Neural cell (in vitro differentiated cells): ENCODE measurements around the gene SLC39A10. TPM values are rescaled to one million over a fixed set of nuclear protein-coding genes. Genes with fewer than 3 reads are reported as not detected.

Source experiments
- H2AFZ ChIP-seq: fragments of 200-600, 300-800 bp; sonication (generic), shearing (Covaris generic); 2 replicates; pipeline ENCODE4 v1.6.0; 2014; ENCODE audit warnings: low read depth, mild to moderate bottlenecking, antibody characterized with exemption, low read length, moderate library complexity
- H3F3A ChIP-seq: fragments of 200-600 bp; shearing (Covaris generic); 2 replicates; pipeline ENCODE4 v1.6.1; 2016; ENCODE audit warnings: mild to moderate bottlenecking, moderate library complexity, mixed read lengths, antibody characterized with exemption, low read length; ENCODE audit not compliant: insufficient read depth, poor library complexity, severe bottlenecking
- H3K27ac ChIP-seq: fragments of 200-600, 300-800 bp; sonication (generic), shearing (Covaris generic); 2 replicates; pipeline ENCODE4 v1.5.1; 2014; ENCODE audit warnings: mild to moderate bottlenecking, low read length, moderate library complexity
- H3K27me3 ChIP-seq: fragments of 300-800, 200-600 bp; sonication (generic), shearing (Covaris generic); 2 replicates; pipeline ENCODE4 v1.6.0; 2014; ENCODE audit warnings: mild to moderate bottlenecking, low read depth, low read length, moderate library complexity; ENCODE audit not compliant: insufficient read depth
- H3K36me3 ChIP-seq: fragments of 300-800, 200-600 bp; sonication (generic), shearing (Covaris generic); 2 replicates; pipeline ENCODE4 v1.5.1; 2014; ENCODE audit warnings: mild to moderate bottlenecking, antibody characterized with exemption, low read length, moderate library complexity; ENCODE audit not compliant: insufficient read depth
- H3K4me2 ChIP-seq: fragments of 300-800, 200-600 bp; sonication (generic), shearing (Covaris generic); 2 replicates; pipeline ENCODE4 v1.6.0; 2014; ENCODE audit warnings: mild to moderate bottlenecking, low read length
- H3K4me3 ChIP-seq: fragments of 300-800, 200-600 bp; sonication (generic), shearing (Covaris generic); 2 replicates; pipeline ENCODE4 v1.5.1; 2014; ENCODE audit warnings: mild to moderate bottlenecking, low read length, moderate library complexity
- H3K79me2 ChIP-seq: fragments of 200-600 bp; shearing (Covaris generic); replicated peaks from 2 replicates; pipeline ENCODE4 v1.6.0; 2014; ENCODE audit warnings: mild to moderate bottlenecking, low read length, moderate library complexity; ENCODE audit not compliant: insufficient read depth
- H3K9ac ChIP-seq: fragments of 300-800, 200-600 bp; sonication (generic), shearing (Covaris generic); 2 replicates; pipeline ENCODE4 v1.6.1; 2016; ENCODE audit warnings: mild to moderate bottlenecking, low read length, mixed read lengths
- H3K9me2 ChIP-seq: fragments of 200-600 bp; shearing (Covaris generic); 2 replicates; pipeline ENCODE4 v1.6.1; 2016; ENCODE audit warnings: mild to moderate bottlenecking, low read length, mixed read lengths; ENCODE audit not compliant: insufficient read depth
- H3K9me3 ChIP-seq: fragments of 200-600, 300-800 bp; sonication (generic), shearing (Covaris generic); 2 replicates; pipeline ENCODE4 v1.6.1; 2016; ENCODE audit warnings: mild to moderate bottlenecking, mixed run types, low read length, moderate library complexity, mixed read lengths
- H4K20me1 ChIP-seq: fragments of 200-600 bp; shearing (Covaris generic); 2 replicates; pipeline ENCODE4 v1.6.1; 2016; ENCODE audit warnings: mild to moderate bottlenecking, mixed run types; ENCODE audit not compliant: insufficient read depth
- EP300 ChIP-seq: fragments of 450-650 bp; conservative IDR thresholded peaks from 2 replicates; pipeline ENCODE4 v1.6.1; 2014; ENCODE audit warnings: antibody characterized with exemption, mild to moderate bottlenecking, moderate library complexity; ENCODE audit not compliant: poor library complexity, severe bottlenecking
- EZH2 ChIP-seq: fragments of 200-600, 300-800 bp; shearing (Covaris generic), sonication (generic); IDR thresholded peaks from 2 replicates; pipeline ENCODE4 v1.6.1; 2014; ENCODE audit warnings: antibody characterized with exemption, low read length, borderline replicate concordance, mild to moderate bottlenecking; ENCODE audit not compliant: insufficient read depth, poor library complexity, severe bottlenecking
- MXI1 ChIP-seq: fragments of 450-650 bp; conservative IDR thresholded peaks from 2 replicates; pipeline ENCODE4 v1.6.1; 2014; ENCODE audit warnings: antibody characterized with exemption, mild to moderate bottlenecking; ENCODE audit not compliant: poor library complexity, severe bottlenecking
- POLR2AphosphoS5 ChIP-seq: IDR thresholded peaks from 2 replicates; pipeline ENCODE4 v1.6.1; 2012
- RAD21 ChIP-seq: fragments of 450-650 bp; conservative IDR thresholded peaks from 2 replicates; pipeline ENCODE4 v1.6.1; 2014; ENCODE audit warnings: antibody characterized with exemption, mild to moderate bottlenecking, moderate library complexity
- REST ChIP-seq: IDR thresholded peaks from 2 replicates; pipeline ENCODE4 v1.6.1; 2012; ENCODE audit warnings: borderline replicate concordance
- SMC3 ChIP-seq: fragments of 450-650 bp; conservative IDR thresholded peaks from 2 replicates; pipeline ENCODE4 v1.6.1; 2014; ENCODE audit warnings: antibody characterized with exemption, mild to moderate bottlenecking, moderate library complexity; ENCODE audit not compliant: poor library complexity
- TAF1 ChIP-seq: IDR thresholded peaks from 2 replicates; pipeline ENCODE4 v1.6.1; 2012; ENCODE audit warnings: low read depth
- polyA plus RNA-seq: library from polyadenylated mRNA; depleted of rRNA; stranded (reverse); fragments of >200 nt; gene quantifications from 2 replicates; pipeline ENCODE4 v1.2.3, GENCODE V29; 2014
- TF ChIP-seq, protein P1 (sequence below): fragments of 450-650 bp; IDR thresholded peaks from 2 replicates; pipeline ENCODE4 v1.5.1; 2014; ENCODE audit warnings: antibody characterized with exemption, mild to moderate bottlenecking, moderate library complexity; ENCODE audit not compliant: poor library complexity, severe bottlenecking

SLC39A10 gene
- polyA plus RNA-seq, 1 donor from 2014 or later, result 71.7 TPM

DNA sequence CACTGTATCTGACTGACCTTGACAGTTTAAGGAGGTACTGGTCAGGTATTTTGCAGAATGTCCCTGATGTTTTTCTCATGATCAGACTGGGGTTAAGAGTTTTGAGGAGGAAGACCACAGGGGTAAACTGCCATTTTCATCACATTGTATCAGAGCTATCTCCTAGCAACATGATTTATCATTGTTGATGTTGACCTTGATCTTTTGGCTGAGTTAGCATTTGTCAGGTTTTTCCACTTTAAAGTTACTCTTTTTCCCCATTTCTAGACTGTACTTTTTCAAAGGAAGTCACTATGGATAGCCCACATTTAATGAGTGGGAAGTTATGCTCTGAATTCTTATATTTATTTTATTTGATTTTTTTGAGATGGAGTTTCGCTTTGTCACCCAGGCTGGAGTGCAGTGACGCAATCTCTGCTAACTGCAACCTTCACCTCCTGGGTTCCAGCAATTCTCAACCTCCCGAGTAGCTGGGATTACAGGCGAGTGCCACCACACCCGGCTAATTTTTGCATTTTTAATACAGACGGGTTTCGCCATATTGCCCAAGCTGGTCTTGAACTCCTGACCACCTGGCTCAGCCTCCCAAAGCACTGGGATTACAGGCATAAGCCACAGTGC is 17.7 kb upstream of the SLC39A10 start:
- no peak for TF ChIP-seq REST
- no peak for TF ChIP-seq RAD21
- TF ChIP-seq TAF1, result no peak
- TF ChIP-seq SMC3, result no peak
- TF ChIP-seq, protein P1, sequence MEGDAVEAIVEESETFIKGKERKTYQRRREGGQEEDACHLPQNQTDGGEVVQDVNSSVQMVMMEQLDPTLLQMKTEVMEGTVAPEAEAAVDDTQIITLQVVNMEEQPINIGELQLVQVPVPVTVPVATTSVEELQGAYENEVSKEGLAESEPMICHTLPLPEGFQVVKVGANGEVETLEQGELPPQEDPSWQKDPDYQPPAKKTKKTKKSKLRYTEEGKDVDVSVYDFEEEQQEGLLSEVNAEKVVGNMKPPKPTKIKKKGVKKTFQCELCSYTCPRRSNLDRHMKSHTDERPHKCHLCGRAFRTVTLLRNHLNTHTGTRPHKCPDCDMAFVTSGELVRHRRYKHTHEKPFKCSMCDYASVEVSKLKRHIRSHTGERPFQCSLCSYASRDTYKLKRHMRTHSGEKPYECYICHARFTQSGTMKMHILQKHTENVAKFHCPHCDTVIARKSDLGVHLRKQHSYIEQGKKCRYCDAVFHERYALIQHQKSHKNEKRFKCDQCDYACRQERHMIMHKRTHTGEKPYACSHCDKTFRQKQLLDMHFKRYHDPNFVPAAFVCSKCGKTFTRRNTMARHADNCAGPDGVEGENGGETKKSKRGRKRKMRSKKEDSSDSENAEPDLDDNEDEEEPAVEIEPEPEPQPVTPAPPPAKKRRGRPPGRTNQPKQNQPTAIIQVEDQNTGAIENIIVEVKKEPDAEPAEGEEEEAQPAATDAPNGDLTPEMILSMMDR, result no peak
- TF ChIP-seq EP300, result no peak
- TF ChIP-seq POLR2AphosphoS5, result no peak
- TF ChIP-seq MXI1, result no peak
- no peak for TF ChIP-seq EZH2
- H3K36me3 ChIP-seq, result no peaks in the 10 kb centered on the region
- no peaks in the 10 kb centered on the region for H3K9me3 ChIP-seq
- H3K79me2 ChIP-seq, result no peaks in the 10 kb centered on the region
- no peaks in the 10 kb centered on the region for H4K20me1 ChIP-seq
- H3F3A ChIP-seq, result no peaks in the 10 kb centered on the region
- H3K4me3 ChIP-seq, result no peak overlapping the region
- no peak overlapping the region for H2AFZ ChIP-seq
- H3K4me2 ChIP-seq, result no peak overlapping the region
- no peaks in the 10 kb centered on the region for H3K9me2 ChIP-seq
- no peak overlapping the region for H3K9ac ChIP-seq
- no peaks in the 10 kb centered on the region for H3K27me3 ChIP-seq
- H3K27ac ChIP-seq, result no peak overlapping the region

- TF ChIP-seq MXI1 (no peak), RAD21 (no peak), REST (no peak), POLR2AphosphoS5 (no peak), TAF1 (no peak), SMC3 (no peak), EP300 (no peak), EZH2 (no peak)
- TF ChIP-seq, protein P1, result no peak
- no peak overlapping the region for H2AFZ ChIP-seq
Measured at GRCh38 chr2:195639959-195640358, 17.1 kb upstream of the SLC39A10 start.

More at GRCh38 chr2:195639959-195640358, 17.1 kb upstream of the SLC39A10 start:
- H3K36me3 ChIP-seq, result no peaks in the 10 kb centered on the region
- no peak overlapping the region for H3K27ac ChIP-seq
- H3F3A ChIP-seq, result no peaks in the 10 kb centered on the region
- no peak overlapping the region for H3K4me3 ChIP-seq
- no peaks in the 10 kb centered on the region for H3K9me2 ChIP-seq
- no peaks in the 10 kb centered on the region for H3K79me2 ChIP-seq
- H3K9ac ChIP-seq, result no peak overlapping the region
- H3K9me3 ChIP-seq, result no peaks in the 10 kb centered on the region
- H3K4me2 ChIP-seq, result no peak overlapping the region
- no peaks in the 10 kb centered on the region for H4K20me1 ChIP-seq
- no peaks in the 10 kb centered on the region for H3K27me3 ChIP-seq
